Measurements from ENCODE around the gene CACNA1H.
"Not testable (repeated sequence)": the region's sequence is repeated elsewhere in the genome, so short reads cannot be mapped to it uniquely, and the experiment has no call there.

- TF ChIP-seq POLR2A (IDR thresholded peaks at IDR 0.05); CTCF (IDR thresholded peaks at IDR 0.05); POLR2AphosphoS5 (IDR thresholded peaks at IDR 0.05); EP300 (IDR thresholded peaks at IDR 0.05; ENCODE audit: low read depth): not testable (repeated sequence)
Observed at GRCh38 chr16:1254821-1255220, 101.9 kb downstream of the CACNA1H start.
